ENCODE results near the gene FSD2. TPM values are rescaled to one million over a fixed set of nuclear protein-coding genes. Genes with fewer than 3 reads are reported as not detected.

The FSD2 gene
- total RNA-seq, 1 experiment from 2014 or later, result not detected

DNA sequence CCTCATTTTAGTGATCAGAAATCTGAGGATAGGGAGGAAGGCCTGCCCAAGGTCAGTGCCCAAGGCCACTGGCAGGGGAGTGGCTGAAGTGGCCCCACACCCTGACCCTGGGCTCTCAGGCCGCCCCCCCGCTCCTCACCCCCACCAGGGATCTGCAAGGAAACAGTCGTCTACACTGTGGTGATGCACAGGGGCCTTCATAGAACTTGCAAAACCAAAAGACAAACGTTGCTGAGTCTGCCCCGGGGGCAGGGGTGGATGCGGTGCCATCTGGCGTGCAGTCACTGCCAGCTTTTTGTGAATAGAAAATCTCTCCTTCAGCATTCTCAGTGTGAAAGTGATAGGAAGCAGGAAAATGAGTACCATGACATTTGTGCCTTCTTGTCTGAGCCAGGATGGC is 44.9 kb upstream of the FSD2 start:
- no TSS peak for BruUV-seq (replicated peaks)
- H3K4me1 ChIP-seq (ENCODE audit: insufficient read depth, low read length), result peaks cover 6% of the 10 kb centered on the region; the same call in 1 of the 2 replicates
- DNase-seq (no peak), ATAC-seq (no peak)
- no peaks in the 10 kb centered on the region for H3K9me2 ChIP-seq (replicated peaks; ENCODE audit: low read length)
- no peaks in the 10 kb centered on the region for H3K36me3 ChIP-seq (ENCODE audit: low read depth, low read length)
- POLR2A ChIA-PET (ENCODE audit: unreplicated experiment), result no interaction called here
- no peak overlapping the region for H3K4me3 ChIP-seq (ENCODE audit: low read length)
- CTCF ChIA-PET, result no interaction called here
- H3K27ac ChIP-seq (ENCODE audit: low read length), result no peak overlapping the region
- no peaks in the 10 kb centered on the region for H3F3A ChIP-seq (ENCODE audit: low read length, unreplicated experiment)
- no peak overlapping the region for H2AFZ ChIP-seq (ENCODE audit: low read length)
- TF ChIP-seq CTCF (conservative IDR thresholded peaks at IDR 0.05; ENCODE audit: low read depth, low read length) (no peak), EZH2phosphoT487 (IDR thresholded peaks at IDR 0.05; ENCODE audit: borderline replicate concordance, low read length) (no peak), EZH2 (IDR thresholded peaks at IDR 0.05; ENCODE audit: low read length, unreplicated experiment) (no peak)
- no peaks in the 10 kb centered on the region for H3K27me3 ChIP-seq (ENCODE audit: low read length)
- no peaks in the 10 kb centered on the region for H3K9me3 ChIP-seq (ENCODE audit: low read length)
- no peak overlapping the region for H3K4me2 ChIP-seq (ENCODE audit: low read length)
- H3K9ac ChIP-seq (ENCODE audit: low read length), result no peak overlapping the region
- H3K79me2 ChIP-seq (ENCODE audit: low read length), result no peaks in the 10 kb centered on the region
- intact Hi-C loops (cut with micrococcal nuclease), result no loop called here
- H4K20me1 ChIP-seq (ENCODE audit: low read length), result no peaks in the 10 kb centered on the region

GRCh38 chr15:82849556-82850512 is 44.0 kb upstream of the FSD2 start:
- BruUV-seq (replicated peaks), result no TSS peak
- Histone ChIP-seq H3K36me3 (ENCODE audit: low read depth, low read length) (no peaks in the 10 kb centered on the region), H3F3A (ENCODE audit: low read length, unreplicated experiment) (no peaks in the 10 kb centered on the region), H3K9ac (ENCODE audit: low read length) (no peak overlapping the region), H3K9me3 (ENCODE audit: low read length) (no peaks in the 10 kb centered on the region), H3K27ac (ENCODE audit: low read length) (no peak overlapping the region), H3K4me1 (ENCODE audit: insufficient read depth, low read length) (peaks cover 6% of the 10 kb centered on the region; the same call in 1 of the 2 replicates), H3K79me2 (ENCODE audit: low read length) (no peaks in the 10 kb centered on the region), H3K4me2 (ENCODE audit: low read length) (peak overlapping the region; percentile 45; the same call in 1 of the 2 replicates), H2AFZ (ENCODE audit: low read length) (peak overlapping the region; percentile 80), H3K27me3 (ENCODE audit: low read length) (no peaks in the 10 kb centered on the region), H3K9me2 (replicated peaks; ENCODE audit: low read length) (no peaks in the 10 kb centered on the region), H3K4me3 (ENCODE audit: low read length) (no peak overlapping the region), H4K20me1 (ENCODE audit: low read length) (no peaks in the 10 kb centered on the region)
- ATAC-seq (peak; percentile 83), DNase-seq (peak; percentile 86)
- POLR2A ChIA-PET (ENCODE audit: unreplicated experiment), result no interaction called here
- TF ChIP-seq CTCF (conservative IDR thresholded peaks at IDR 0.05; ENCODE audit: low read depth, low read length) (peak; percentile 90), EZH2phosphoT487 (IDR thresholded peaks at IDR 0.05; ENCODE audit: borderline replicate concordance, low read length) (no peak), EZH2 (IDR thresholded peaks at IDR 0.05; ENCODE audit: low read length, unreplicated experiment) (no peak)
- intact Hi-C loops (cut with micrococcal nuclease), result loop anchor here (1.0 to 5.0 kb wide), 2 partner anchors 137 to 150 kb away; partner anchors contain the start of gene RAMAC
- CTCF ChIA-PET, result interaction anchor here (0.6 to 0.7 kb wide), 3 partner anchors 17 to 79 kb away, joined by 3 to 6 read pairs (median 4); no protein-coding TSS in a partner anchor

All from PC-3 (cell line).